ENCODE measurements around the gene ABHD8.

DNA sequence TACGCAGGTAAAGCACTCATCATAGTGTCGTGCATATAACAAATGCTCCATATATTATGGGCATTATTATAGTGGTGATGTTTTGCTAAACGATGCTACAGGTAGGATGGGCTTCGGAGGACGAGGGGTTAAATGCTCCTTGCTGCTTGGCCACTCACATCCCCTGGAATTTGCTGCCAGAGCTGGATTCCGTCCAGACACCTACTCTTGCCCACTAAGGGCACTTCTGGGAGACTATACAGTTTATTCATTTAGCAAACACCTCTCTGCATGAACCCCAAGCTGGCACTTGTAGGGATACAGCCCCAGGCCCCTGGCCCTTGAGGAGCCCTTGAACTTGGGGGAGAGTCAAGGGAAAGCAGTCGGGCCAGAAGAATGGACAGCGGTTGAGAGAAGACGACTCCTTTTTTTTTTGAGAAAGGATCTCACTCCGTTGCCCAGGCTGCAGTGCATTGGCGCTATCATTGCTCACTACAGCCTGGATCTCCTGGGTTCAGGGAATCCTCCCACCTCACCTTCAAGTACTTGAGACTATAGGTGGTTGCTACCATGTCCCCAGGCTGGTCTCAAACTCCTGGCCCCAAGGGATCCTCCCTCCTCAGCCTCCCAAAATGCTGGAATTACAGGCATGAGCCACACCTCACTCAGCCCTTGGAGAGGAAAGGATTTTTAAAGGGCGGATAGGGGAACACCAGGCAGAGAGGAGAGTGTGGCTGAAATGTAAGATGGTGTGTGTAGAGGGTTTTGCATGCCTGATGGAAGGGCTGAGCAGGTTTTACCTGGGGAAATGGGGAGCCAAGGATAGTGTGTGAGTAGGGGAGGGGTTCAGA lies 1.4 kb upstream of the ABHD8 start:
- TF ChIP-seq CTCF (conservative IDR thresholded peaks at IDR 0.05) (no peak), ZFX (IDR thresholded peaks at IDR 0.05) (no peak)

Measured in C4-2B (cell line).